Inflammatory macrophage treated with lipopolysaccharide for 4 hours (primary cell): ENCODE data around the gene JUNB.
"Not testable (repeated sequence)": the region's sequence is repeated elsewhere in the genome, so short reads cannot be mapped to it uniquely, and the experiment has no call there.

Experiments used
- DNase-seq: peaks from one replicate; pipeline ENCODE4 v3.0.0-alpha.2; 2020

JUNB gene

GRCh38 chr19:12789904-12790619 is 1.2 kb upstream of the JUNB start:
- peak; percentile 99 for DNase-seq

- no peak for DNase-seq
Measured at GRCh38 chr19:12790628-12791344, 500 bp upstream of the JUNB start.

DNA sequence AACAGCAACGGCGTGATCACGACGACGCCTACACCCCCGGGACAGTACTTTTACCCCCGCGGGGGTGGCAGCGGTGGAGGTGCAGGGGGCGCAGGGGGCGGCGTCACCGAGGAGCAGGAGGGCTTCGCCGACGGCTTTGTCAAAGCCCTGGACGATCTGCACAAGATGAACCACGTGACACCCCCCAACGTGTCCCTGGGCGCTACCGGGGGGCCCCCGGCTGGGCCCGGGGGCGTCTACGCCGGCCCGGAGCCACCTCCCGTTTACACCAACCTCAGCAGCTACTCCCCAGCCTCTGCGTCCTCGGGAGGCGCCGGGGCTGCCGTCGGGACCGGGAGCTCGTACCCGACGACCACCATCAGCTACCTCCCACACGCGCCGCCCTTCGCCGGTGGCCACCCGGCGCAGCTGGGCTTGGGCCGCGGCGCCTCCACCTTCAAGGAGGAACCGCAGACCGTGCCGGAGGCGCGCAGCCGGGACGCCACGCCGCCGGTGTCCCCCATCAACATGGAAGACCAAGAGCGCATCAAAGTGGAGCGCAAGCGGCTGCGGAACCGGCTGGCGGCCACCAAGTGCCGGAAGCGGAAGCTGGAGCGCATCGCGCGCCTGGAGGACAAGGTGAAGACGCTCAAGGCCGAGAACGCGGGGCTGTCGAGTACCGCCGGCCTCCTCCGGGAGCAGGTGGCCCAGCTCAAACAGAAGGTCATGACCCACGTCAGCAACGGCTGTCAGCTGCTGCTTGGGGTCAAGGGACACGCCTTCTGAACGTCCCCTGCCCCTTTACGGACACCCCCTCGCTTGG is 966 bp downstream of the JUNB start:
- DNase-seq = peak; percentile 81

DNA sequence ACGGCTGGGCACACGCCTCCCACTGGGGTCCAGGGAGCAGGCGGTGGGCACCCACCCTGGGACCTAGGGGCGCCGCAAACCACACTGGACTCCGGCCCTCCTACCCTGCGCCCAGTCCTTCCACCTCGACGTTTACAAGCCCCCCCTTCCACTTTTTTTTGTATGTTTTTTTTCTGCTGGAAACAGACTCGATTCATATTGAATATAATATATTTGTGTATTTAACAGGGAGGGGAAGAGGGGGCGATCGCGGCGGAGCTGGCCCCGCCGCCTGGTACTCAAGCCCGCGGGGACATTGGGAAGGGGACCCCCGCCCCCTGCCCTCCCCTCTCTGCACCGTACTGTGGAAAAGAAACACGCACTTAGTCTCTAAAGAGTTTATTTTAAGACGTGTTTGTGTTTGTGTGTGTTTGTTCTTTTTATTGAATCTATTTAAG is 1.6 kb downstream of the JUNB start:
- DNase-seq = no peak

- DNase-seq = peak; percentile 95
Measured at GRCh38 chr19:12793290-12794195, 2.3 kb downstream of the JUNB start.

DNA sequence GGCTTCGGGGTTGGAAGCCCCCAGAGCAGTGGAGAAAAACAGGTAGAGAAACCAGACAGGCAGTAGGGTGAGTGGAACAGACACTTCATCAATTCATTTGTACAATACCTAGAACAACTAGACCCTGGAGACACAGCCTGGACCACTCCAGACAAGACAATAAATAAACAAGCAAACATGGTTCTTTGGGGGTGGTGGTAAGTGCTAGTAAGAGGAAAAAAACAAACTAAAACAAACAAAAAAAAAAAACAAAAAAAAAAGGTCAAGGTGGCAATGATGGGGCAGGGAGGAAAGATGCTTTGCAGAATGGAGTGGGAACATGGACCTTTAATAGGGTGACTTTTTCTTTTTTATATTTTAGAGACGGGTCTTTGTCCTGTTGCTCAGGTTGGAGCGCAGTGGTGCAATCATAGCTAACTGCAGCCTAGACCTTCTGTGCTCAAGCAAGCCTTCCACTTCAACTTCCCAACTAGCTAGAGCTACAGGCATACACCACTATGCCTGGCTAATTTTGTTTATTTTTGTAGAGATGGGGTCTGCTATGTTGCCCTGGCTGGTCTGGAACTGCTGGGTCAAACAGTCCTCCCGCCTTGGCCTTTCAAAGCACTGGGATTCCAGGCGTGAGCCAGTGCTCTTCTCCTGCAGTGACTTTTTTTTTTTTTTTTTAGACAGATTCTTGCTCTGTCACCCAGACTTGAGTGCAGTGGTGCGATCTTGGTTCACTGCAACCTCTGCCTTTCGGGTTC is 3.1 kb downstream of the JUNB start:
- DNase-seq = no peak

GRCh38 chr19:12794971-12795381 is 3.7 kb downstream of the JUNB start:
- DNase-seq = no peak

DNA sequence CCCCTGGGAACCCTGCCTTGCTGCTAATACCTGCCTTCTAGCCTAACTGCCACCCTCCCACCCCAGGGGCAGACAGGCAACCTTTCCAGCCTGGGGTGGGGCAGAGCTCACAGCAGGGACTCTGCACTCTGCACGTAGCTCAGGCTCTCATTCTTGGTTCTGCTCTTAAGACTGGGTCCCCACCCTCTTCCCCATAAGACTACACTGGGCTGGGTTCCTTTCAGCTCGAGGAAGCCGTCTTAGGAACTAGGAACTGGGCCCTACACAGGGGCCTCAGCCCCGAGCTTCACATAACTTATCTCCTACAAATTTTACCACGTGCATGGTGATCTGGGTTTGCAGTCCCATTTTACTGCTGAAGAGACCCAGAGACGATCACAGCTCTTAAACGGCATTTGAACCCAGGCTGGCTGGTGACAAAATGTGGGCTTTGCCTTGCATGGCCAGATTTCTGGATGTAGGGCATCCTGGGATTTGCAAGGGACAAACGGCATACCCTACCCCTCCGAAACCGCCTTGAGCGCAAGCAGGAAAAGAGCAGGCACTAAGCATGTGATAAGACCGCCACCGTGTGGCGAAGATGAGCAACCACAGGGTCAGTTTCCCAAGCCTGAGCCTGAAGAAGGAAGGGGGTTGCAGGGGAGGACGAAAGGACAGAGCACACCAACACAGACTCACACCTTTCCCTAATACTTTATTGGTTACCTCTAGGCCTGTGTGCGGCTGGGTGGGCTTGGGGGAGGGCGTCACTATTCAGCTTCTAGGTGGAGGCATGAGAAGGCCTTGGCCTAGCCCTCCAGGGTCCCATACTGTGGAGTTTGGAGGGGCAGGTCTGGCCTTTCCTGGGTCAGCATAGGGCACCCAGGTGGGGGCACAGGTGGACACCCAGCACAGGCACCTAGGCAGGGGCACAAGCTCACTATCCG is 5.1 kb downstream of the JUNB start:
- peak; percentile 77 for DNase-seq

DNA sequence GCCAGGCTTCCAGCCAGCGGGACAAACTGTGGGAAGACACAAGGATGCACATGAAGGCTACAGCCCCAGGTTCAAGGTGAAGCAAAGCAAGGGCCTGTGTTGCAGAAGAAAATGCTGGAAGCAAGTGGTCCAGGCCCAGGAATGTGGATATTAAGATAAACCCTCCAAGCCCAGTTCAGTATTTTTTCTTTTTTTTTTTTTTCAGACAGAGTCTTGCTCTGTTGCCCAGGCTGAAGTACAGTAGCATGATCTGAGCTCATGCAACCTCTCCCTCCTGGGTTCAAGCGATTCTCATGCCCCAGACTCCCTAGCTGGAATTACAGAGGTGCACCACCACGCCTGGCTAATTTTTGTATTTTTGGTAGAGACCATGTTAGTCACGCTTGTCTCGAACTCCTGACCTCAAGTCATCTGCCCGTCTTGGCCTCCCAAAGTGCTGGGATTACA is 5.9 kb downstream of the JUNB start:
- DNase-seq = no peak

- not testable (repeated sequence) for DNase-seq
Measured at GRCh38 chr19:12797607-12798006, 6.3 kb downstream of the JUNB start.

DNA sequence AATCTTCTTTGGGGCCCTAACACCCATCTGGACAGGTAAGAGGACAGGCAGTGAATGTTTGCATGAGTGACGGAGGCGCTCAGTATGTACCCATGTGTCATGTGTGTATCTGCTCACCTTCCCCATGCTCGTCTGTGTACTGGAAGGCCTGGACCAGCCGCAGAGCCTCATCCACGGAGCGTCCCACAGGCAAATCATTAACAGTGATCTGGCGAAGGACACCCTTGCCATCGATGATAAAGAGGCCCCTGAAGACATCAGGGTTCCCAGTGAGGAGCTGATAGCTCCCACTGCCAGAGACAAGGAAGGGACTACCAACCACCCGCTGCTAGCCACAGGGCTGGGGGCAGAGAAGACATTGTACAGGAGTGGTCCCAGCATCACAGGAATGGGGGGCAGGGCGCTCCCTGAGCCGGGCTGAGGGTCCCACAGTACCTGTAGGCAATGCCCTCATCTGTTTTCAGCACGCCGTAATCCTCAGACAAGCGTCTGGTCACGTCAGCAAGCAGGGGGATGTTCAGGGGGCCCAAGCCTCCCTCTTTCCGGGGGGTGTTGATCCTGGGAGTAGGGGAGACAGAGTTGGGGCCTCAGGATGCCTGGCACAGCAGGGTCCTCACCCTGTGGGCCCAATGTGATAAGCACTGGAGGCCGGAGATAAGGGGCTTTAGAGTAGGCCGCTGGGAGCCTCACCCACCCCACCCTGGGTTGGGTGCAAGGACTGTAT is 8.6 kb downstream of the JUNB start:
- DNase-seq = no peak

- DNase-seq = peak; percentile 60
Measured at GRCh38 chr19:12800466-12800770, 9.1 kb downstream of the JUNB start.

GRCh38 chr19:12800923-12801465 is 9.7 kb downstream of the JUNB start:
- DNase-seq = no peak

DNA sequence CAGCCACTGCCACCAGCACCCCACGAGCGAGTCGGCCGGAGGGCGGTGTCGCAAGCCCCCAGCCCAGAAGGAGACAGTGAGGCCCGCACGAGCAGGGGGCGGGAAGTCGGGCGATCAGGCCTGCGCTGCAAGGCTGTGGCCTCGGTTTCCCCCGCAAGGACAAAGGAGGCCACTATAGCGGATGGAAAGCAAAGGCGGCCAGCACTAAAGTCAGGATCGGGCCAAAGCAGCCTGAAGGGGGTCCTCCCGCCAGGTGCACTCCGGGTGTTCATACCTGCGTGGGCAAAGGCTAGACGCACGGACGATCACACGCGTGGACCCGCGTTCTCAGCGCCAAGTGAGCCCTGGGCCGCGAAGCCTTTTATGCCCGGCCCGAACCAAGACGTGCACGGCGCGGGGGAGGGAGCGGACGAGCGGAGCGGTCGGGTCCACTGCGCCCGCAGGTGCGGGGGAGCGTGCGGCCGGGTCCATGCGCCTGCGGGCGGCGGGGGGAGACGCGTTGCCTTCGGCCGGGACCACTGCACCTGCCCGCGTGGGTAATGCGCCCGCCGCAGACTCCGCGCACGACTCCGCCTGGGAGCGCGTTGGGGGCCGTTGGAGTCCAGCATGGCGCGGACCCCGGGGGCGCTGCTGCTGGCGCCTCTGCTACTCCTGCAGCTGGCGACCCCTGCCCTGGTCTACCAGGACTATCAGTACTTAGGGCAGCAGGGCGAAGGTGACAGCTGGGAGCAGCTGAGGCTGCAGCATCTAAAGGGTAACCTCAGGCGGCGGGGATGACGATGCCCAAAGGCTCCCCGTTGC is 10.4 kb downstream of the JUNB start, which contains the start of the genes PRDX2 and THSD8:
Gene PRDX2 (minus strand): TSS at position 335 of the 801 bp plus-strand sequence. CDS start 539 bp downstream, outside the sequence.
Gene THSD8 (plus strand): TSS at position 604 of the 801 bp plus-strand sequence. CDS start 3 bp downstream, at position 607.
- no peak for DNase-seq

- DNase-seq = no peak
Measured at GRCh38 chr19:12802267-12803106, 11.2 kb downstream of the JUNB start.

DNA sequence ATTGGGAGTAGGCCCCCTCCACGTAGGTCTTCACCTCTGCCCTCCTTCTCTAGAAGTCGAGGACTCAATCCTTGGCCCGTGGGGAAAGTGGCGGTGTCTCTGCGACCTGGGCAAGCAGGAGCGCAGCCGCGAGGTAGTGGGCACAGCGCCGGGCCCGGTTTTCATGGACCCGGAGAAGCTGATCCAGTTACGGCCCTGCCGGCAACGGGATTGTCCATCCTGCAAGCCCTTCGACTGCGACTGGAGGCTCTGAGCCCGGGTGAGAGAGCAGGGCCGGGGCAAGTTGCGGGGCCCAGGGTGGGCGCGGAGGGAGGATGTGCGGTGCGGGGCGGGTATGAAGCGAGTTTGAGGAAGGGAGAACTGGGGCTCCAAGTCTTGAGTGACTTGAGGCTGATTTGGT is 12.8 kb downstream of the JUNB start:
- DNase-seq = no peak
